GM19397 (cell line): ENCODE measurements around the gene LIME1.
"Not testable (repeated sequence)": the region's sequence is repeated elsewhere in the genome, so short reads cannot be mapped to it uniquely, and the experiment has no call there.

Experiments
- ATAC-seq: cut with Tn5 transposase; IDR thresholded peaks from one replicate; pipeline ENCODE4 v1.9.1; 2021; ENCODE audit warnings: mild to moderate bottlenecking, moderate library complexity; ENCODE audit not compliant: unreplicated experiment

The LIME1 gene

GRCh38 chr20:63768591-63769515 is 32.4 kb downstream of the LIME1 start:
- ATAC-seq = no peak

GRCh38 chr20:63769891-63770474 is 33.5 kb downstream of the LIME1 start:
- no peak for ATAC-seq

GRCh38 chr20:63771046-63771707 is 34.7 kb downstream of the LIME1 start:
- ATAC-seq = no peak

- no peak for ATAC-seq
Observed at GRCh38 chr20:63772781-63773518, 36.5 kb downstream of the LIME1 start.

- ATAC-seq = no peak
Observed at GRCh38 chr20:63773571-63774241, 37.2 kb downstream of the LIME1 start.

- no peak for ATAC-seq
Observed at GRCh38 chr20:63774306-63774705, 37.8 kb downstream of the LIME1 start.

- no peak for ATAC-seq
Observed at GRCh38 chr20:63775096-63775978, 38.9 kb downstream of the LIME1 start.

GRCh38 chr20:63776875-63777274 is 40.4 kb downstream of the LIME1 start:
- ATAC-seq = not testable (repeated sequence)

GRCh38 chr20:63777614-63778013 is 41.1 kb downstream of the LIME1 start:
- ATAC-seq = no peak

- ATAC-seq = no peak
Observed at GRCh38 chr20:63778034-63778752, 41.7 kb downstream of the LIME1 start.

GRCh38 chr20:63778857-63779256 is 42.4 kb downstream of the LIME1 start:
- ATAC-seq = no peak

GRCh38 chr20:63781181-63781580 is 44.7 kb downstream of the LIME1 start:
- no peak for ATAC-seq

- ATAC-seq = no peak
Observed at GRCh38 chr20:63782051-63782471, 45.6 kb downstream of the LIME1 start.

GRCh38 chr20:63782521-63782971 is 46.1 kb downstream of the LIME1 start:
- ATAC-seq = no peak

GRCh38 chr20:63783970-63784369 is 47.5 kb downstream of the LIME1 start:
- no peak for ATAC-seq

GRCh38 chr20:63785691-63786131 is 49.2 kb downstream of the LIME1 start:
- ATAC-seq = no peak

GRCh38 chr20:63787302-63787701 is 50.8 kb downstream of the LIME1 start:
- no peak for ATAC-seq

GRCh38 chr20:63787749-63788148 is 51.3 kb downstream of the LIME1 start:
- ATAC-seq = no peak
